HepG2 (cell line): Measurements from ENCODE around the gene COQ10B. TPM values are rescaled to one million over a fixed set of nuclear protein-coding genes. Genes with fewer than 3 reads are reported as not detected.

ENCODE experiments used
- ATAC-seq: fragments of 200-7000 bp; cut with Tn5 transposase; 3 replicates; pipeline ENCODE4 v1.9.1; 2020; ENCODE audit warnings: mild to moderate bottlenecking, moderate library complexity
- Bru-seq: library from RNA; stranded (reverse); fragments of 400-500 nt; gene quantifications from one replicate; lab custom pipeline; 2021; lab: Mats Ljungman, UMichigan
- BruChase-seq, 2 experiments: library from RNA; stranded (reverse); fragments of 400-500 nt; gene quantifications; one replicate each; lab custom pipeline; 2021; lab: Mats Ljungman, UMichigan
- BruUV-seq: library from RNA; stranded (reverse); fragments of 400-500 nt; replicated peaks from 2 replicates; lab custom pipeline; 2021; lab: Mats Ljungman, UMichigan
- CTCF ChIA-PET: fragments of 300-600 bp; formaldehyde crosslinking; extraction: SDS; loops from one replicate; lab custom pipeline; 2021; ENCODE audit warnings: low total read pairs, inconsistent platforms, low intra/inter-chr PET ratio; lab: Yijun Ruan, JAX
- POLR2A ChIA-PET: fragments of 350-600 bp; sonication (Branson Sonifier 250); formaldehyde crosslinking; loops from one replicate; lab custom pipeline; 2020; ENCODE audit warnings: antibody characterized with exemption, inconsistent platforms; lab: Yijun Ruan, JAX
- DNase-seq: peaks from one replicate; pipeline ENCODE4 v3.0.0-alpha.2; 2015; ENCODE audit warnings: low spot score
- FAIRE-seq: peaks from 3 replicates; lab custom pipeline; 2011; peaks lifted over from hg19 to GRCh38; lab: Jason Lieb, UNC
- H2AFZ ChIP-seq: one replicate; pipeline ENCODE4 v1.6.1; 2011; ENCODE audit warnings: low read length, inconsistent platforms
- H3K27ac ChIP-seq: fragments of 300-600 bp; 3 replicates; pipeline ENCODE4 v1.8.0; 2011; ENCODE audit warnings: mixed run types, mild to moderate bottlenecking, mixed read lengths, low read length, inconsistent platforms; ENCODE audit not compliant: insufficient read depth; ENCODE audit errors: extremely low read length
- H3K27me3 ChIP-seq, 2 experiments: fragments of 200-600 bp in 1 of 2; 2 replicates in 1 of 2; 3 replicates in 1 of 2; pipeline versions ENCODE4 v1.6.0 to v1.8.0; 2011; ENCODE audit warnings: low read length in 2 of 2, mild to moderate bottlenecking in 2 of 2, moderate library complexity in 2 of 2, inconsistent platforms in 1 of 2; ENCODE audit not compliant: insufficient read depth in 2 of 2, control insufficient read depth in 1 of 2
- H3K36me3 ChIP-seq, 2 experiments: fragments of 200-600 bp in 1 of 2; replicated peaks in 1 of 2; 2 replicates in 1 of 2; 3 replicates in 1 of 2; pipeline versions ENCODE4 v1.5.1 to v1.8.0; 2011; ENCODE audit warnings: low read length in 2 of 2, inconsistent platforms in 1 of 2; ENCODE audit not compliant: insufficient read depth in 2 of 2, control insufficient read depth in 1 of 2
- H3K4me1 ChIP-seq: 2 replicates; pipeline ENCODE4 v1.5.1; 2012; ENCODE audit warnings: low read length, inconsistent platforms; ENCODE audit not compliant: insufficient read depth
- H3K4me2 ChIP-seq: 2 replicates; pipeline ENCODE4 v1.6.0; 2011; ENCODE audit warnings: low read depth, low read length, inconsistent platforms
- H3K4me3 ChIP-seq, 3 experiments: fragments of 200-600 bp in 1 of 3; sonication (generic), shearing (Covaris generic) in 1 of 3; replicated peaks in 1 of 3; 2 replicates each; pipeline ENCODE4 v1.5.1; 2011 to 2016; ENCODE audit warnings: low read length in 3 of 3, inconsistent platforms in 2 of 3, low read depth in 2 of 3, mild to moderate bottlenecking in 2 of 3, control low read depth in 1 of 3, mixed read lengths in 1 of 3; ENCODE audit not compliant: insufficient read depth in 1 of 3
- H3K79me2 ChIP-seq: one replicate; pipeline ENCODE4 v1.6.1; 2011; ENCODE audit warnings: low read length, inconsistent platforms; ENCODE audit not compliant: insufficient read depth
- H3K9ac ChIP-seq: 2 replicates; pipeline ENCODE4 v1.6.0; 2011; ENCODE audit warnings: mild to moderate bottlenecking, low read depth, low read length, inconsistent platforms; ENCODE audit not compliant: insufficient read depth
- H3K9me3 ChIP-seq: 2 replicates; pipeline ENCODE4 v1.5.1; 2012; ENCODE audit warnings: mild to moderate bottlenecking, low read length
- H4K20me1 ChIP-seq: 2 replicates; pipeline ENCODE4 v1.6.0; 2011; ENCODE audit warnings: inconsistent platforms, mild to moderate bottlenecking, low read length, moderate library complexity; ENCODE audit not compliant: insufficient read depth
- HMG20B ChIP-seq: conservative IDR thresholded peaks from 2 replicates; pipeline ENCODE4 v1.6.1; 2016; ENCODE audit warnings: missing genetic modification reagents, missing compliant biosample characterization
- KDM3A ChIP-seq: IDR thresholded peaks from 2 replicates; pipeline ENCODE4 v1.6.1; 2018; ENCODE audit warnings: low read depth, missing compliant biosample characterization
- MAFG ChIP-seq: sonication (generic); formaldehyde crosslinking; IDR thresholded peaks from 2 replicates; pipeline ENCODE4 v1.5.1; 2020; ENCODE audit warnings: mild to moderate bottlenecking, missing genetic modification reagents
- RBM39 ChIP-seq: fragments of 200-400 bp; formaldehyde crosslinking; IDR thresholded peaks from one replicate; pipeline ENCODE4 v1.6.1; 2018; ENCODE audit warnings: antibody characterized with exemption, mild to moderate bottlenecking, low read depth, low read length; ENCODE audit not compliant: poor library complexity, severe bottlenecking
- SOX13 ChIP-seq, 3 experiments: fragments of 450-650 bp in 1 of 3; sonication (generic) in 1 of 3; formaldehyde crosslinking in 1 of 3; IDR thresholded peaks in 2 of 3; conservative IDR thresholded peaks in 1 of 3; 2 replicates each; pipeline versions ENCODE4 v1.5.0 to v1.6.1; 2016 to 2020; ENCODE audit warnings: antibody characterized with exemption in 1 of 3, mild to moderate bottlenecking in 1 of 3, missing compliant biosample characterization in 1 of 3, missing genetic modification reagents in 1 of 3, moderate library complexity in 1 of 3
- ZNF44 ChIP-seq: sonication (generic); formaldehyde crosslinking; IDR thresholded peaks from 2 replicates; pipeline ENCODE4 v1.5.1; 2020; ENCODE audit warnings: mild to moderate bottlenecking, missing genetic modification reagents
- ZNF678 ChIP-seq: sonication (generic); formaldehyde crosslinking; IDR thresholded peaks from 2 replicates; pipeline ENCODE4 v1.4.0; 2020; ENCODE audit warnings: mild to moderate bottlenecking, missing genetic modification reagents
- ZNF776 ChIP-seq: sonication (generic); formaldehyde crosslinking; IDR thresholded peaks from 2 replicates; pipeline ENCODE4 v1.4.0; 2020; ENCODE audit warnings: mild to moderate bottlenecking, missing genetic modification reagents
- ZNF816 ChIP-seq: sonication (generic); formaldehyde crosslinking; IDR thresholded peaks from 2 replicates; pipeline ENCODE4 v1.8.0; 2022; ENCODE audit warnings: missing genetic modification reagents, mild to moderate bottlenecking, borderline replicate concordance
- ZSCAN20 ChIP-seq: sonication (generic); formaldehyde crosslinking; IDR thresholded peaks from 2 replicates; pipeline ENCODE4 v1.4.0; 2020; ENCODE audit warnings: missing genetic modification reagents, mild to moderate bottlenecking, borderline replicate concordance
- WGBS: methylation state at CpG from one replicate; pipeline ENCODE4 v1.1.6; 2017; ENCODE audit warnings: low lambda C conversion rate; 5-methylcytosine and 5-hydroxymethylcytosine counted together
- in situ Hi-C: cut with HindIII; loops from 2 replicates; pipeline ENCODE4 v1.10.0; 2017; ENCODE audit warnings: low pct_unique_long_range_greater_than_20kb; ENCODE audit not compliant: extremely low pct_ligation_motif_present
- intact Hi-C: fragments of 100-400 bp; cut with micrococcal nuclease; formaldehyde crosslinking; loops from one replicate; pipeline ENCODE4 v1.10.0; 2022; ENCODE audit not compliant: unreplicated experiment
- long read RNA-seq, 2 experiments: library from RNA in 1 of 2; library from polyadenylated mRNA in 1 of 2; stranded (forward) in 1 of 2; unstranded in 1 of 2; transcript quantifications; one replicate each; pipeline ENCODE4 v2.0.0, GENCODE V29; 2019 to 2022
- polyA minus RNA-seq, 3 experiments: library from RNA; depleted of rRNA, polyadenylated mRNA; stranded (reverse); fragments of >200 nt; gene quantifications; 2 replicates each; pipeline ENCODE4 v1.2.3, GENCODE V29; 2011; ENCODE audit warnings: low replicate concordance in 1 of 3
- polyA plus RNA-seq, 8 experiments: library from polyadenylated mRNA; depleted of rRNA in 3 of 8; stranded (reverse) in 7 of 8; unstranded in 1 of 8; fragments of >200 nt; fragmentation: Illumina TruSeq in 4 of 8; extraction: Trizol in 4 of 8; gene quantifications; 2 replicates each; pipeline versions ENCODE4 v1.2.1 to v1.2.3, GENCODE V29; 2011 to 2016; ENCODE audit warnings: low read depth in 4 of 8, missing spikeins in 1 of 8, mixed read lengths in 1 of 8; ENCODE audit not compliant: insufficient read depth in 1 of 8
- total RNA-seq, 5 experiments: library from RNA; depleted of rRNA; stranded (reverse); fragments of >200 nt; fragmentation: Illumina TruSeq; extraction: Trizol; gene quantifications; 2 replicates each; pipeline ENCODE4 v1.2.3, GENCODE V29; 2016; ENCODE audit warnings: low read depth in 1 of 5
- TF ChIP-seq, protein P1 (sequence below): sonication (generic); formaldehyde crosslinking; IDR thresholded peaks from 2 replicates; pipeline ENCODE4 v1.4.0; 2020; ENCODE audit warnings: missing genetic modification reagents
- TF ChIP-seq, protein P2 (sequence below): sonication (generic); formaldehyde crosslinking; IDR thresholded peaks from 2 replicates; pipeline ENCODE4 v1.5.0; 2020; ENCODE audit warnings: missing genetic modification reagents
- TF ChIP-seq, protein P3 (sequence below): sonication (generic); formaldehyde crosslinking; IDR thresholded peaks from 2 replicates; pipeline ENCODE4 v1.4.0; 2020; ENCODE audit warnings: mild to moderate bottlenecking, missing genetic modification reagents

COQ10B gene
- total RNA-seq (2016; rRNA removed; fragmentation: Illumina TruSeq; extraction: Trizol) (34.9 and 41.8 TPM in 2 replicates), polyA plus RNA-seq (2011; rRNA removed) (4.2 and 4.6 TPM in 2 replicates), polyA minus RNA-seq (2011; rRNA and poly(A)+ RNA removed; ENCODE audit: low replicate concordance) (2.2 and 8.1 TPM in 2 replicates), Bru-seq, nascent RNA (percentile 91 among the genes with signal in this experiment), BruChase-seq, experiment 1, labeled RNA remaining after a 6-hour chase (percentile 91 among the genes with signal in this experiment), BruChase-seq, experiment 2, labeled RNA remaining after a 2-hour chase (percentile 93 among the genes with signal in this experiment)
- 13.9 and 15.1 TPM in 2 replicates for total RNA-seq (2016; cell fraction: cytosol; rRNA removed; fragmentation: Illumina TruSeq; extraction: Trizol; ENCODE audit: low read depth)
- 36.3 and 46.6 TPM in 2 replicates for total RNA-seq (2016; cell fraction: insoluble cytoplasmic fraction; rRNA removed; fragmentation: Illumina TruSeq; extraction: Trizol)
- total RNA-seq (2016; cell fraction: membrane; rRNA removed; fragmentation: Illumina TruSeq; extraction: Trizol) = 27.0 and 28.4 TPM in 2 replicates
- 17.9 and 20.6 TPM in 2 replicates for total RNA-seq (2016; cell fraction: nucleus; rRNA removed; fragmentation: Illumina TruSeq; extraction: Trizol)
- polyA plus RNA-seq (2011; cell fraction: cytosol; rRNA removed) = 2.2 and 4.2 TPM in 2 replicates
- polyA plus RNA-seq (2011; cell fraction: nucleus; rRNA removed) = 2.8 and 3.0 TPM in 2 replicates
- 15.3 and 22.1 TPM in 2 replicates for polyA plus RNA-seq (2012)
- polyA plus RNA-seq (2016; cell fraction: cytosol; fragmentation: Illumina TruSeq; extraction: Trizol; ENCODE audit: low read depth) = 3.0 and 3.1 TPM in 2 replicates
- 36.5 and 43.5 TPM in 2 replicates for polyA plus RNA-seq (2016; cell fraction: insoluble cytoplasmic fraction; fragmentation: Illumina TruSeq; extraction: Trizol; ENCODE audit: low read depth)
- 6.5 and 8.6 TPM in 2 replicates for polyA plus RNA-seq (2016; cell fraction: membrane; fragmentation: Illumina TruSeq; extraction: Trizol; ENCODE audit: low read depth)
- polyA plus RNA-seq (2016; cell fraction: nucleus; fragmentation: Illumina TruSeq; extraction: Trizol; ENCODE audit: insufficient read depth, low read depth) = 16.1 and 16.4 TPM in 2 replicates
- 6.9 and 8.3 TPM in 2 replicates for polyA minus RNA-seq (2011; cell fraction: cytosol; rRNA and poly(A)+ RNA removed)
- polyA minus RNA-seq (2011; cell fraction: nucleus; rRNA and poly(A)+ RNA removed) = 25.2 and 29.4 TPM in 2 replicates
- long read RNA-seq, experiment 1, transcript COQ10B-201 (5 exons, 2,239 nt) = major isoform, 81 of 90 reads
- long read RNA-seq, experiment 1, partial matches to known transcripts = 1 of 90 reads
- long read RNA-seq, experiment 1, other reads (novel, unspliced or antisense) = 5 of 90 reads
- long read RNA-seq, experiment 2, transcript COQ10B-201 (5 exons, 2,239 nt) = major isoform, 30 of 76 reads
- long read RNA-seq, experiment 2, partial matches to known transcripts = 3 of 76 reads
- long read RNA-seq, experiment 2, other reads (novel, unspliced or antisense) = 43 of 76 reads

DNA sequence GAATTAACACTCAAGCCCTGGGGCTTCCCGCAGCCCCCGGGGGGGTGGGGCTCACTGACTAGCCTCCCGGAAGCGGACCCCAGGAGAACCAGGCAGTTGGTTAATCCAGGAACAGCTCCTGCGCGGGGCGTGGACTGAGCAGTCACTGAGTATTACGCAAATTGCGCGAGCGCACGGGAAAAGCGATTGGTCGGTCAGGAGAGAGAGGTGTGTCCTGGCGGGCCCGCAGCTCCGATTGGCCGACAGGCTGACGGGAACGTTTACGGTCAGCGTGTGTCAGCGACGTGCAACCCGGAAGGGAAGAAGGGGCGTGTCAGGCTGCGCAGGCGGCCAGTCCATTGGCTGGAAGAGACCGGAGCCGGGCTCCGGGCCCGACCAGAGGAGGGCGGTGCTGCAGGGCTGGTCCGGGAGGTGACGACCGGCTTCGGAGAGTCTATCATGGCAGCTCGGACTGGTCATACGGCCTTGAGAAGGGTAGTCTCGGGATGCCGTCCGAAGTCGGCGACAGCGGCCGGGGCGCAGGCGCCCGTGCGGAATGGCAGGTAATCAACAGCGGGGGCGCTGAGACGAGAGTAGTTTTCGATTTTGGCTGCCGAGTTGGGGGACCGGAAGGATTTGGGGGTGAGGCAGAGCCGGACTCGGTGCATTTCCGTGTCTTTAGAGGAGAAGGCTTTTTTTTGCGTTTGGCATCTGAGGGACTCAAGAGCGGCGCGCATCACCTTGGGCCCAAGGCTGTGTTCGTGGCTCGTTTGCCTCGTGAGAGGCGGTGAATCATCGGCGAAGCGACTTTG lies at the start of gene COQ10B:
Gene COQ10B (plus strand): TSS at position 430 of the 791 bp plus-strand sequence. CDS start 9 bp downstream, at position 439.
- BruUV-seq = TSS peak; percentile 93
- FAIRE-seq (peak; percentile 89), DNase-seq (peak; percentile 100), ATAC-seq (peak; percentile 89)
- under 1% methylated on average over 49 of the region's 70 CpGs for WGBS
- peaks cover 31% of the 10 kb centered on the region for H3K4me1 ChIP-seq
- POLR2A ChIA-PET = interaction anchor here (0.7 to 8.2 kb wide), 24 partner anchors 8 to 295 kb away, joined by 3 to 306 read pairs (median 8); partner anchors contain the start of genes HSPD1, HSPE1, MARS2 and MOB4
- no peaks in the 10 kb centered on the region; the same call in 1 of the 2 replicates for H4K20me1 ChIP-seq
- H3K4me2 ChIP-seq = peak within 1 kb of the TSS; percentile 96
- H3K79me2 ChIP-seq = peaks cover 49% of the 10 kb centered on the region
- H3K27ac ChIP-seq = peak within 1 kb of the TSS; percentile 97
- no peaks in the 10 kb centered on the region; a peak in 1 of 5 replicates for H3K36me3 ChIP-seq
- CTCF ChIA-PET = no interaction called here
- no peaks in the 10 kb centered on the region for H3K9me3 ChIP-seq
- intact Hi-C loops = loop anchor here (1.0 to 5.0 kb wide), 5 partner anchors 18 to 254 kb away; partner anchors contain the start of genes HSPD1, MARS2, MOB4 and SF3B1
- no peaks in the 10 kb centered on the region; a peak in 1 of 5 replicates for H3K27me3 ChIP-seq
- H3K9ac ChIP-seq = peak within 1 kb of the TSS; percentile 98
- in situ Hi-C loops = no loop called here
- H3K4me3 ChIP-seq = peak within 1 kb of the TSS; percentile 80 to 96 (median 95)
- H2AFZ ChIP-seq = no peak within 1 kb of the TSS
- TF ChIP-seq MAFG (CRISPR knock-in tag) = no peak
- TF ChIP-seq, protein P1, sequence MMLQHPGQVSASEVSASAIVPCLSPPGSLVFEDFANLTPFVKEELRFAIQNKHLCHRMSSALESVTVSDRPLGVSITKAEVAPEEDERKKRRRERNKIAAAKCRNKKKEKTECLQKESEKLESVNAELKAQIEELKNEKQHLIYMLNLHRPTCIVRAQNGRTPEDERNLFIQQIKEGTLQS = peak; percentile 69; the same call in 1 of the 2 replicates
- TF ChIP-seq ZNF678 = no peak
- TF ChIP-seq ZNF776 (CRISPR knock-in tag) = peak; percentile 92
- TF ChIP-seq, protein P2, sequence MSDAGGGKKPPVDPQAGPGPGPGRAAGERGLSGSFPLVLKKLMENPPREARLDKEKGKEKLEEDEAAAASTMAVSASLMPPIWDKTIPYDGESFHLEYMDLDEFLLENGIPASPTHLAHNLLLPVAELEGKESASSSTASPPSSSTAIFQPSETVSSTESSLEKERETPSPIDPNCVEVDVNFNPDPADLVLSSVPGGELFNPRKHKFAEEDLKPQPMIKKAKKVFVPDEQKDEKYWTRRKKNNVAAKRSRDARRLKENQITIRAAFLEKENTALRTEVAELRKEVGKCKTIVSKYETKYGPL = no peak
- TF ChIP-seq, protein P3, sequence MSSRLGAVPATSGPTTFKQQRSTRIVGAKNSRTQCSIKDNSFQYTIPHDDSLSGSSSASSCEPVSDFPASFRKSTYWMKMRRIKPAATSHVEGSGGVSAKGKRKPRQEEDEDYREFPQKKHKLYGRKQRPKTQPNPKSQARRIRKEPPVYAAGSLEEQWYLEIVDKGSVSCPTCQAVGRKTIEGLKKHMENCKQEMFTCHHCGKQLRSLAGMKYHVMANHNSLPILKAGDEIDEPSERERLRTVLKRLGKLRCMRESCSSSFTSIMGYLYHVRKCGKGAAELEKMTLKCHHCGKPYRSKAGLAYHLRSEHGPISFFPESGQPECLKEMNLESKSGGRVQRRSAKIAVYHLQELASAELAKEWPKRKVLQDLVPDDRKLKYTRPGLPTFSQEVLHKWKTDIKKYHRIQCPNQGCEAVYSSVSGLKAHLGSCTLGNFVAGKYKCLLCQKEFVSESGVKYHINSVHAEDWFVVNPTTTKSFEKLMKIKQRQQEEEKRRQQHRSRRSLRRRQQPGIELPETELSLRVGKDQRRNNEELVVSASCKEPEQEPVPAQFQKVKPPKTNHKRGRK (CRISPR knock-in tag) = no peak
- TF ChIP-seq SOX13 (IDR thresholded peaks at IDR 0.05) = no peak
- TF ChIP-seq SOX13 (CRISPR knock-in tag; conservative IDR thresholded peaks at IDR 0.05 in 1 of 2, IDR thresholded peaks at IDR 0.05 in 1 of 2) = peak in 1 of 2 experiments; percentile 92; a peak in 3 of 4 replicates
- peak; percentile 61; the same call in 1 of the 2 replicates for TF ChIP-seq HMG20B (CRISPR knock-in tag)
- TF ChIP-seq ZNF44 (CRISPR knock-in tag) = peak; percentile 81; the same call in 1 of the 2 replicates
- TF ChIP-seq RBM39 = peak; percentile 71
- TF ChIP-seq ZNF816 (CRISPR knock-in tag) = peak; percentile 53
- TF ChIP-seq KDM3A (CRISPR knock-in tag) = no peak; the same call in 1 of the 2 replicates
- TF ChIP-seq ZSCAN20 = peak; percentile 33; the same call in 1 of the 2 replicates
